RPMI8226 (cell line): Measurements from ENCODE around the gene LRRC27.
A peak's percentile ranks its signal among the peaks of the same experiment; 100 is the strongest.

Experiments used
- DNase-seq: peaks from one replicate; pipeline ENCODE4 v3.0.0-alpha.2; 2015

Gene LRRC27

GRCh38 chr10:132360766-132361447, 28.9 kb downstream of the LRRC27 start:
- peak; percentile 21 for DNase-seq

- DNase-seq, result no peak
These were observed 29.6 kb downstream of the LRRC27 start for GRCh38 chr10:132361581-132362101.

GRCh38 chr10:132362151-132362611, 30.2 kb downstream of the LRRC27 start:
- DNase-seq, result no peak

- no peak for DNase-seq
These were observed 31.4 kb downstream of the LRRC27 start for GRCh38 chr10:132363376-132363775.

DNA sequence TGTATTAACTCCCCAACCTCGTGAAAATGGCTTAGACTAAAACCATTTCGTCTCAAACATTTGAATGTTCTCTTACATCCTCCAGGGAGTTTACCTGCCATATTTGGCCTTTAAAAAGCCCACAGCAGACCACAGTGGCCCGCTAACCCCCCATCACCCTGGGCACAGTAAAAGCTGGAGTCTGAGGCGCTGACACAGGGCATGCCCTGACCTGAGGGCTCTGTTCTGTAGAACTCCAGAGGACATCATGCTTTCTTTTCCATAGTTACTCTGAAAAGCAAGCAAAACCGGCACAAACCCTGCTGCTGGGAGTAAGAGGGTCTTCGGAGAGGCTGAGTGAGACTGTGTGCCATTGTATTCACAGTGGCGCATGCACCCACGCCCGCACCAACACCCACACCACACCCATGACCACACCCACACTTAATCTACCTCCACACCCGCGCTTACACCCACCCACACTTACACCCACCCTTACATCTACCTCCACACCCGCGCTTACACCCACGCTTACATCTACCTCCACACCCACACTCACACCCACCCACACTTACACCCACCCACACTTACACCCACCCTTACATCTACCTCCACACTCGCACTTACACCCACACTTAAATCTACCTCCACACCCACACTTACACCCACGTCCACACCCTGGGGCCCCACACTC, 32.1 kb downstream of the LRRC27 start:
- no peak for DNase-seq

DNA sequence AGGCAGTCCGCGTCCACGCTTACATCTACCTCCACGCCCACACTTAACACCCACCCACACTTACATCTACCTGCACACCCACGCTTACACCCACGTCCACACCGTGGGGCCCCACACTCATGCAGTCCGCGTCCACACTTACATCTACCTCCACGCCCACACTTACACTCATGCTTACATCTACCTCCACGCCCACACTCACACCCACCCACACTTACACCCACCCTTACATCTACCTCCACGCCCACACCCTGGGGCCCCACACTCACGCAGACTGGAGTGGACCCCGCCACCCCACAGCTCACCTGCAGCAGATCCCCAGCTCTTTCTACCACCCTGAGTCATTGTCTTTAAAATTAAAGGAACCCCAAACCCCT, 32.6 kb downstream of the LRRC27 start:
- no peak for DNase-seq

DNA sequence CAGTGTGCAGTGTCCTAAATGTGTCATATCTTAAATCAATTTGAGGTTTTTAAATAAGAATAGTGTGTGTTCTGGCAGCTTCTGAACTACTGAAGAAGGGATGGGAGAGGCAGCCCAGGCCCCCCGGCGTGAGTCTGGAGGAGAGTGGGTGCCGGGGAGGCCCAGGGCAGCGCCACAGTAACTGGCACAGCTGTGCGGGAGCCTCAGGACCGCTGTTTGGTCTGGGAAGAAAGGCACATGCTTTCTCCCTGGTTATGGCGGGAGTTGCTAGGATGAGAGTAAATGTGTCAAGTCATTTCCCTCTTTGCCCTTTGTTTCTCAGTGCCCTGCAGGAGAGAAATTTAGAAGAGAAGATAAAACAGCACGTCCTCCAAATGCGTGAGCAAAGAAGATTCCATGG, 33.1 kb downstream of the LRRC27 start:
- no peak for DNase-seq

DNA sequence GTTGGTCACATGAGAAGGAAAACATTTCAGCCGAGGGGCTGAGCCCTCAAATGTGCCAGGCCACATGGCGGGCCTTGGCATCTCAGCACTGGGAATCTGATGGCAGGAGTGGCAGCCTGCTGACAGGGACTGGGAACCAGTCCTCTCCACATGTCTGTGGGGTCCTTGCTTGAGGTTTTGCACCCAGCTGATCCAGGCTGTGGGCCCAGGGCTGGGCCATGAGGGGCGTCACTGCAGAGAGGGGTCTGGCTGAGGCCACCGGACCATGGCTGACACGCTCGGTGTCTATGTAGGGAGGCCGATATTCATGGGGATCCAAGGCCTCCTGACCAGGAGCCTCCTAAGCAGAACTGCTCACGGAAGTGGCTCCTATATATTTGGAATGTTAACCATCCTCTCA, 34.0 kb downstream of the LRRC27 start:
- DNase-seq, result no peak

DNA sequence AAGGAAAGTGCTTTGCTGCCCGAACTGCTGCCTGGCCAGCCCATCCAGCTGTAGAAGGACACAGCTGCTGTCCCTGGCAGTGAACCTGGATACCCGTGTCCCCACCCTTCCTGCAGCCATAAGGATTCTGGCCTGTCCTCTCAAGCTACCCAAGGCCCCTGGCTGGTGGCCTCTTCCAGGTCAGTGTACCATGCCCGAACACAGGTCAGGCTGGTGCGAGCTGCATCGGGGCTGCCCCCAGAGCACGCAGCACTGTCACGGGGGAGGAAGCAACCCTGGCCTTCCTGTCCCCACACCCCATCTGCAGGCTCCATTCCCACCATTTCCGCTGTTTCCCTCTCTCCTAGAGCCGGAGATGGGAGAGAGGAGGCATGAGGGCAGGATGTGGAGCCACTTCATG, 34.5 kb downstream of the LRRC27 start:
- no peak for DNase-seq

DNA sequence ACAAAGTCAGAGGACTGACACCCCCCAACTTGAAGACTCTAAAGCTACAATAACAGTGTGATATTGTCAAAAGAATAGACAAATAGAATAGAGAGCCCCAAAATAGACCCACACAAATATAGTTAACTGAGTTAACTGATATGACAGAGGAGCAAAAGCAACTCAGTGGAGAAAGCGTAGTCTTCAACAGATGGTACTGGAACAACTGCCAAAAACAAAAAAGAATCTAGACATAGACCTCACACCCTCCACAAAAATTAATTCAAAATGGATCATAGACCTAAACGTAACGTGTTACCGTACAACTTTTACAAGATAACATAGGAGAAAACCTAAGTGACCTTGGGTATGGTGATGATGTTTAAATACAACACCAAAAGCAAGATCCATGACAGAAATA, 36.4 kb downstream of the LRRC27 start:
- no peak for DNase-seq

GRCh38 chr10:132368881-132369635, 37.1 kb downstream of the LRRC27 start:
- DNase-seq, result no peak

DNA sequence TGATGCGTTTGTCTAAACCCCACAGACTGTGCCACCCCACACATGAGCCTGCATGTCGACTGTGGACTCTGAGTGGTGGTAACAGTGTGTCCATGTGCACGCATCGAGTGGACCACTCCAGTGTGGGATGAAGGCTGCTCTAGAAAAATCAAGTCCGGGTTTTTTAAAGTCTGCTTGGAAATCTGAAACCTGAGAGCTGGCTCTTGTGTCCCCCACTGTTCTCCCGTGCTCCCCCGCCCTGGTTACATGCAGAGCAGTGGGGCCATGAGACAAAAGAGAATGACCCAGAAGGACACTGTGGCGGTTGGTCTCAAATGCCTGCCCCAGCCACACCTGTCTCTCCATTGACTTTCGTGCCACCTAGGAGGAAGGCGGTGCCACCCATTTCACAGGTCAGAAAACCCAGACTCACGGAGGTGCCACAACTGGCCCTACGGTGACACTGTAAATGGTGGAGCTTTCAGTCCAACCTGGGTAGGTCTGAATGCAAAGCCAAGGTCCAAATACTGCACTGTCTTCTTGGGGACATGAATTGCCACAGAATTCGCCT, 37.7 kb downstream of the LRRC27 start:
- no peak for DNase-seq

- no peak for DNase-seq
These were observed 38.7 kb downstream of the LRRC27 start for GRCh38 chr10:132370426-132371340.

DNA sequence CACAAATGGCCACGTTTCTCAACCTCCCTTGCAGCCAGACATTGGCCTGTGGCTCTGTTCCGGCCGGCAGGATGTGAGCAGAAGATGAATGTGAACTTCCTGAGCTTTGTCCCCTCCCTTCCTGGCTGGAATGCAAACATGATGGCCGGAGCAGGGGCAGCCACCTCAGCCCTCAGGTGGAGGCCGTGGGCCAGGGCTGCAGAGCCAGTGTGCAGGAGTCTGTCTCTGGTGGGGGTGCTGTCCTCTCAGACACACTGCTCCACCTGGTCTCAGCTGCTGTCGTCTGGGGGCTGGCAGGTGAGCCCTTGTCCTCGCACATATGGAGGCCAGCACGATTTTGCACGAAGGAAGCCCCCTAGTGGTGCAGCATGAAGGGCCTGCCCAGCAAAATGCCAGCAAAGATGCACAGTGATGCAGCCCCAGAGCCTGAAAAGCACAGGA, 39.7 kb downstream of the LRRC27 start:
- no peak for DNase-seq

- DNase-seq, result no peak
These were observed 40.6 kb downstream of the LRRC27 start for GRCh38 chr10:132372516-132373095.

- DNase-seq, result no peak
These were observed 41.4 kb downstream of the LRRC27 start for GRCh38 chr10:132373241-132373955.

- DNase-seq, result no peak
These were observed 42.2 kb downstream of the LRRC27 start for GRCh38 chr10:132374176-132374575.

GRCh38 chr10:132374612-132375011, 42.6 kb downstream of the LRRC27 start:
- DNase-seq, result no peak

- no peak for DNase-seq
These were observed 43.3 kb downstream of the LRRC27 start for GRCh38 chr10:132375116-132375794.

GRCh38 chr10:132375795-132376297, 43.9 kb downstream of the LRRC27 start:
- no peak for DNase-seq
